GM12864 (cell line): ENCODE data around the gene ARFGAP2.
"Not testable (repeated sequence)": the region's sequence is repeated elsewhere in the genome, so short reads cannot be mapped to it uniquely, and the experiment has no call there.

Experiments used
- DNase-seq: peaks from one replicate; pipeline ENCODE4 v3.0.0-alpha.2; 2011; ENCODE audit warnings: low read depth
- H3K4me3 ChIP-seq: 2 replicates; pipeline ENCODE4 v1.5.1; 2011; ENCODE audit warnings: mild to moderate bottlenecking, low read depth, low read length, control low read depth
- TF ChIP-seq, protein P1 (sequence below): IDR thresholded peaks from 2 replicates; pipeline ENCODE4 v1.5.1; 2011; ENCODE audit warnings: low read depth, mild to moderate bottlenecking, moderate library complexity, low read length, control low read depth, inconsistent platforms; ENCODE audit errors: missing control alignments

ARFGAP2 gene

DNA sequence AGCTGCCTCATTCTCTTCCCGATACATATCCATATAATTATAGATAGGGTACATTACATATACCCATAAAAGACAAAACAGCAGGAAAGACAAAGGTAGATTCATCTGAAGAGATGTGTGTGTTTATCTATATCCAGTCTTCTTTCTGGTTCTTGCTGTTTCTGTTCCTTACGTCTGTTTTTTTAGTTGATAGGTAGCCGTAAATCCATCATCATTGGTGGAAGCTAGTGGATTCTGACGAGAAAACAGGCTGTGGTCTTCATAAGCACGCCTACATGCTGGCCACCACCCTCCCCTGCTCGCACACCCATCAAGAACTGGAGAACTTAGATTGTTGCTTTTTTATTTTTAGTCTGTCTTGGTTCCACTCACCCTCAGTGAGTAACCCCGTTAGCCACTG lies 51.6 kb downstream of the ARFGAP2 start:
- no peak overlapping the region for H3K4me3 ChIP-seq
- DNase-seq = no peak
- TF ChIP-seq, protein P1, sequence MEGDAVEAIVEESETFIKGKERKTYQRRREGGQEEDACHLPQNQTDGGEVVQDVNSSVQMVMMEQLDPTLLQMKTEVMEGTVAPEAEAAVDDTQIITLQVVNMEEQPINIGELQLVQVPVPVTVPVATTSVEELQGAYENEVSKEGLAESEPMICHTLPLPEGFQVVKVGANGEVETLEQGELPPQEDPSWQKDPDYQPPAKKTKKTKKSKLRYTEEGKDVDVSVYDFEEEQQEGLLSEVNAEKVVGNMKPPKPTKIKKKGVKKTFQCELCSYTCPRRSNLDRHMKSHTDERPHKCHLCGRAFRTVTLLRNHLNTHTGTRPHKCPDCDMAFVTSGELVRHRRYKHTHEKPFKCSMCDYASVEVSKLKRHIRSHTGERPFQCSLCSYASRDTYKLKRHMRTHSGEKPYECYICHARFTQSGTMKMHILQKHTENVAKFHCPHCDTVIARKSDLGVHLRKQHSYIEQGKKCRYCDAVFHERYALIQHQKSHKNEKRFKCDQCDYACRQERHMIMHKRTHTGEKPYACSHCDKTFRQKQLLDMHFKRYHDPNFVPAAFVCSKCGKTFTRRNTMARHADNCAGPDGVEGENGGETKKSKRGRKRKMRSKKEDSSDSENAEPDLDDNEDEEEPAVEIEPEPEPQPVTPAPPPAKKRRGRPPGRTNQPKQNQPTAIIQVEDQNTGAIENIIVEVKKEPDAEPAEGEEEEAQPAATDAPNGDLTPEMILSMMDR = no peak

DNA sequence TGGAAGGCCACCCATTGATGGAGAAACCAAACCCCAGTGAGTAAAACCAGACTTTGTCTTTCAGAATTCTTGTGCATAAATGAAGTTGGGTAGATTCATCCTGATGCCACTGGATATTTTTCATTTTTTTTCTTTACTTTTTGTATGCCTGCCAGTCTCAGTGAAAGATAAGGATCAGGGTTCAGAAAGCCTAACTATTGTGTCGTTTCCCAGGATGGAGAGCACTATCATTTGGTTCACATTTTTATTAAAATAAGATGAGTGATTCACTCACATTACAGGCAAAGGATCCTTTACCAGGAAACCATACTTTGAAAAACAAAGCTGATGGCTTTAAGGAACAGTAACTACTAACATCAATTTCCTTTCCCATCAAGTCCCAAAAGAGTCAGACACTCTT lies 52.0 kb downstream of the ARFGAP2 start:
- no peak for DNase-seq
- TF ChIP-seq, protein P1 = no peak
- H3K4me3 ChIP-seq = no peak overlapping the region

DNA sequence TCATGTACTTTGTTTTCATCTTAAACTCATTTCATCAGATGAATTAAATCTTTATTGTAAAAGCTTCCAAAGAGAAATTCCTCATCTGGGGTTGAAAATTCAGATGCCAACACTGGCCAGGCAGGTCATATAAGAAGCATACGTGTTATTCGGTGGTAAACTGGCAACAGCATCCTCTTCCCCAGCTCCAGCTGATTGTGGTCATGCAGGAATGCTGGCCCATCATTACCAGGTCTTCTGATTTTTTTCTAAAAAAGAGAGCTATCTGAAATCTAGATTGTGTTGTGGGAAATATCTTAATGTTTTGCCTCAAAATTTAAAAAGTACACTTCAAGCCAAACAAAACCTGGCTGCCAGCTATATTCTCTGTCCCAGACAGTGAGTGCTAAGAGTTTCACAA lies 53.6 kb downstream of the ARFGAP2 start:
- TF ChIP-seq, protein P1 = no peak
- H3K4me3 ChIP-seq = no peak overlapping the region
- DNase-seq = no peak

DNA sequence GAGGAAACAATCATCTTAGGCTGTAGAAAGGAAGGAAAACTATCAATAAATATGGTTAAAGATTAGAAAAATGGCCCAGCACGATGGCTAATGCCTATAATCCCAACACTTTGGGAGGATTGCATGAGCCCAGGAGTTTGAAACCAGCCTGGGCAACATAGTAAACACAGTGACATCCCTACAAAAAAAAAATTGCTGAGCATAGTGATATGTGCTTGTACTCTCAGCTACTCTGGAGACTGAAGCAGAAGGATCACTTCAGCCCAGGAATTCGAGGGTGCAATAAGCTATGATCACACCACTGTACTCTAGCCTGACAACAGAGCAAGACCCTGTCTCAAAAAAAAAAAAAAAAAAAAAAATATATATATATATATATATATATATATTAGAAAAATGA lies 54.9 kb downstream of the ARFGAP2 start:
- no peak for DNase-seq
- TF ChIP-seq, protein P1 = no peak
- H3K4me3 ChIP-seq = no peak overlapping the region

DNA sequence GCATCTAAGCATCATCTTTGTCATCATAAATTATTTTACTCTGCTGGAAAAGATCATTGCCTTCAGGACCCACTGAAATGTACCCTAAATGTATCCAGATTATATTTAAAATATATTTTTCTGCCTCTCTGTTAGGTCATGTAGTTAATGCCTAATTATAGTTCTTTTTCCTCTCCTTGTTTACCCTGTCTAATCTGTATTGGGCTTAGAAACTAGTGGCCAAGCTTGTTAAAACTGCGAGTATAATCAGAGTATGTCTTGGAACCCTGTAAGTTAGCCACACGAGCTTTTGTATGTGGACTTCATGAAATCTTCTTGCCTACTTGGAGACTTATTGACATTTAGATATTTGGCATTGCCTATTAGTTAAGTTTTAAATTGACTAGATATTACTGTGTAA lies 55.6 kb downstream of the ARFGAP2 start:
- no peak for DNase-seq
- TF ChIP-seq, protein P1 = no peak
- H3K4me3 ChIP-seq = no peak overlapping the region

DNA sequence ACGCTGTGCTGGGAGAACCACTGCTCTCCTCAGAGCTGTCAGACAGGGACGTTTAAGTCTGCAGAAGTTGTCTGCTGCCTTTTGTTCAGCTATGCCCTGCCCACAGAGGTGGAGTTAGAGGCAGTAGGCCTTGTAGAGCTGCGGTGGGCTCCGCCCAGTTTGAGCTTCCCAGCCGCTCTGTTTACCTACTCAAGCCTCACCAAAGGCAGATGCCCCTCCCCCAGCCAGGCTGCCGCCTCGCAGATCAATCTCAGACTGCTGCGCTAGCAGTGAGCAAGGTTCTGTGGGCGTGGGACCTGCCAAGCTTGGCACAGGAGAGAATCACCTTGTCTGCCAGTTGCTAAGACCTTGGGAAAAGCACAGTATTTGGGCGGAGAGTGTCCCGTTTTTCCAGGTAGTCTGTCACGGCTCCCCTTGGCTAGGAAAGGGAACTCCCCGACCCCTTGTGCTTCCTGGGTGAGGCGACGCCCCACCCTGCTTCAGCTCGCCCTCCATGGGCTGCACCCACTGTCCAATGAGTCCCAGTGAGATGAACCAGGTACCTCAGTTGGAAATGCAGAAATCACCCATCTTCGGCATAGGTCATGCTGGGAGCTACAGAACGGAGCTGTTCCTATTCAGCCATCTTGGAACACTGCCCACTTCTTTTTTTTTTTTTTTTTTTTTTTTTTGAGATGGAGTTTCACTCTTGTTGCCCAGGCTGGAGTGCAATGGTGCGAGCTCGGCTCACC lies 57.6 kb downstream of the ARFGAP2 start:
- H3K4me3 ChIP-seq = not testable (repeated sequence)

More for the DNA sequence above, 57.6 kb downstream of the ARFGAP2 start:
- not testable (repeated sequence) for DNase-seq
